ENCODE data around the gene DCBLD2. TPM values are rescaled to one million over a fixed set of nuclear protein-coding genes. Genes with fewer than 3 reads are reported as not detected.

Gene DCBLD2
- 80.5 TPM for total RNA-seq

DNA sequence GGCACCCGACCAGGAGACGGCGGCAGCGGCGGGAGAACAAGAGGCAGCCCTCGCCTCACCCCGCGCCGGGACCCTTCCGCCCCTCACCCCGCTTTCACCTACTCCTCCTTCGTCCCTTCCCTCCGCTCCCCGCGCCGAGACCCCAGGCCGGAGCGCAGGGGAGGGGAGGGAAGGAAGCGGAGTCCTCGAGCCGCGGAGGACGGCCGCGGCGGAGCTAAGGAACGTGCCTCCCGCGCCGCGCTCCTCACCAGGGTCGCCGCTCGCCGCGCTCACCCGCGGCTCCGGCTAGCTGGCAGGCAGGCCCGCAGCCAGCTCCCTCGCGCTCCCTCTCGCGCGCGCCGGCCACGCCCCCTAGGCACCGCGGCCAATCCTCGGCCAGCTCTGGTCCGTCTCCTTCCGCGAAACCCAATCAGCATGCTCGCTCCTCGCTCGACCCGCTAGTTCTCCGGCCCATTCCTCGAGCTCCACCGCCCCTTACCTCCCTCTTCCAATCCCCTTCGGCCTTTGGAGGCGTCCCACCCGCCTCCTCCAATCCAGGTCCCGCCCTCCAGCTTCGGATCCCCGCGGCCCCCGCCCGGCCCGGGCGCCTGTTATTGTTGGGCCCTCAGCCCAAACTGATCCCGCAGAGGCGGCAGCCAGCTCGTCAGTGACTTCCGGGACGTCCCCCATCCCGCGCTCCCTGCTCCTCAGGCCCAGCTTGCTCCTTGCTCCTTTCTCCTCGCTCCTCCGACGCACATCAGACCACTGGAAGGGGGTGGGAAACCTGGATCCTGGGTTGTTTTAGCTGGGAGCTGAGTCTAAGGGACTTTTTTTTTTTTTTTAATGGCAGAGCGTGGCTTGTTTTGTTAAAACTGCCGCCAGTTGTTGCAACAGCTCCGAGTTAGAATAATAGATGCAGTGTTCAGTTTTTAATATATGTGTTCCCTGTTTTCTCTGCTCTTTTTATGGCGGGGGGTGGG lies at the start of gene DCBLD2:
TSS of gene DCBLD2 (minus strand) at position 304 of the 959 bp plus-strand sequence. CDS start 369 bp downstream, outside the sequence.

GRCh38 chr3:98763076-98763475 lies 138.4 kb downstream of the DCBLD2 start, which contains the start of gene ST3GAL6:
TSS of gene ST3GAL6 (plus strand) at chr3:98763340. CDS start at chr3:98768441, 5,101 bp downstream.

Other genes with a start within 250 kb of the DCBLD2 start
- 7.3 TPM for gene ST3GAL6, start 138.4 kb downstream of the DCBLD2 start, total RNA-seq